Neutrophil (primary cell): ENCODE data around the gene ABHD4.
A peak's percentile ranks its signal among the peaks of the same experiment; 100 is the strongest.

Experiments
- H3K27ac ChIP-seq: fragments of 200-600 bp; sonication (generic); 2 replicates; pipeline ENCODE4 v1.5.1; 2016; ENCODE audit warnings: mild to moderate bottlenecking, moderate library complexity
- H3K27me3 ChIP-seq: fragments of 200-600 bp; sonication (generic); 2 replicates; pipeline ENCODE4 v1.6.0; 2016; ENCODE audit warnings: mild to moderate bottlenecking
- H3K36me3 ChIP-seq: fragments of 200-600 bp; sonication (generic); 2 replicates; pipeline ENCODE4 v1.5.1; 2017
- H3K4me1 ChIP-seq, 2 experiments: fragments of 200-600 bp in 1 of 2; sonication (generic) in 1 of 2; 1 replicate in 1 of 2; 2 replicates in 1 of 2; pipeline versions ENCODE4 v1.5.1 to v1.6.1; 2013 to 2016; ENCODE audit warnings: low read depth in 1 of 2, low read length in 1 of 2, mild to moderate bottlenecking in 1 of 2, moderate library complexity in 1 of 2; ENCODE audit not compliant: control insufficient read depth in 1 of 2, insufficient read depth in 1 of 2
- H3K4me3 ChIP-seq, 2 experiments: fragments of 200-600 bp in 1 of 2; sonication (generic) in 1 of 2; 1 replicate in 1 of 2; 2 replicates in 1 of 2; pipeline ENCODE4 v1.5.1; 2013 to 2016; ENCODE audit warnings: low read depth in 1 of 2, low read length in 1 of 2, mild to moderate bottlenecking in 1 of 2, moderate library complexity in 1 of 2
- H3K9me3 ChIP-seq: fragments of 200-600 bp; sonication (generic); 2 replicates; pipeline ENCODE4 v1.5.1; 2016
- CTCF ChIP-seq: fragments of 200-600 bp; sonication (generic); IDR thresholded peaks from 2 replicates; pipeline ENCODE4 v1.5.1; 2016; ENCODE audit warnings: antibody characterized with exemption

The ABHD4 gene

GRCh38 chr14:22598099-22598895 lies at the start of gene ABHD4:
Gene ABHD4, plus strand, starts transcription at chr14:22598300. Its CDS starts 7 bp downstream, at chr14:22598307.
- peak within 1 kb of the TSS; percentile 88 for H3K27ac ChIP-seq
- H3K36me3 ChIP-seq = peaks cover 19% of the 10 kb centered on the region
- TF ChIP-seq CTCF = peak; percentile 26
- no peaks in the 10 kb centered on the region for H3K9me3 ChIP-seq
- peak within 1 kb of the TSS; percentile 68 to 82 for H3K4me3 ChIP-seq
- H3K4me1 ChIP-seq = peaks cover 21% of the 10 kb centered on the region in 2 experiments
- H3K27me3 ChIP-seq = peaks cover 37% of the 10 kb centered on the region

GRCh38 chr14:22549324-22549962 lies 48.7 kb upstream of the ABHD4 start:
- TF ChIP-seq CTCF = no peak
- H3K27ac ChIP-seq = no peak overlapping the region
- H3K9me3 ChIP-seq = no peaks in the 10 kb centered on the region
- H3K4me3 ChIP-seq = no peak overlapping the region
- peaks cover 23 to 24% of the 10 kb centered on the region in 2 experiments for H3K4me1 ChIP-seq
- H3K36me3 ChIP-seq = no peaks in the 10 kb centered on the region
- no peaks in the 10 kb centered on the region for H3K27me3 ChIP-seq

GRCh38 chr14:22549981-22550673 lies 48.0 kb upstream of the ABHD4 start:
- Histone ChIP-seq H3K36me3 (no peaks in the 10 kb centered on the region), H3K4me3 (no peak overlapping the region), H3K27ac (no peak overlapping the region), H3K27me3 (no peaks in the 10 kb centered on the region), H3K9me3 (no peaks in the 10 kb centered on the region), H3K4me1 (peaks cover 23 to 26% of the 10 kb centered on the region in 2 experiments)
- no peak for TF ChIP-seq CTCF

- H3K4me1 ChIP-seq = peaks cover 38 to 41% of the 10 kb centered on the region in 2 experiments
- no peaks in the 10 kb centered on the region for H3K36me3 ChIP-seq
- no peaks in the 10 kb centered on the region for H3K9me3 ChIP-seq
- no peak for TF ChIP-seq CTCF
- H3K4me3 ChIP-seq = no peak overlapping the region
- H3K27ac ChIP-seq = peak overlapping the region; percentile 27
- no peaks in the 10 kb centered on the region for H3K27me3 ChIP-seq
Measured at GRCh38 chr14:22551605-22551997, 46.5 kb upstream of the ABHD4 start.

GRCh38 chr14:22552001-22552826 lies 45.9 kb upstream of the ABHD4 start:
- no peaks in the 10 kb centered on the region for H3K36me3 ChIP-seq
- H3K27me3 ChIP-seq = no peaks in the 10 kb centered on the region
- H3K4me1 ChIP-seq = peaks cover 44 to 47% of the 10 kb centered on the region in 2 experiments
- H3K27ac ChIP-seq = no peak overlapping the region
- no peaks in the 10 kb centered on the region for H3K9me3 ChIP-seq
- H3K4me3 ChIP-seq = no peak overlapping the region
- TF ChIP-seq CTCF = no peak
